ENCODE results near the gene INTS13. TPM values are rescaled to one million over a fixed set of nuclear protein-coding genes. Genes with fewer than 3 reads are reported as not detected.

INTS13 gene
- total RNA-seq (ENCODE audit: low replicate concordance): 46.6 and 70.8 TPM in 2 replicates

- peaks cover 3% of the 10 kb centered on the region for H3K36me3 Mint-ChIP-seq
- H2AFZ ChIP-seq (replicated peaks): peak within 1 kb of the TSS; percentile 82
Observed at GRCh38 chr12:26937863-26938700, at the start of gene INTS13, which contains the start of gene FGFR1OP2. TSS of gene INTS13 (minus strand) at chr12:26937981. CDS start at chr12:26936803, 1,178 bp downstream. TSS of gene FGFR1OP2 (plus strand) at chr12:26938470. CDS start at chr12:26954159, 15,689 bp downstream.

GRCh38 chr12:26982866-26983265 lies 45.1 kb upstream of the INTS13 start:
- H3K9me3 ChIP-seq (ENCODE audit: low read depth): no peaks in the 10 kb centered on the region
- H3K27me3 Mint-ChIP-seq (ENCODE audit: insufficient read depth, low read depth): no peaks in the 10 kb centered on the region
- no peaks in the 10 kb centered on the region for H3K4me1 Mint-ChIP-seq
- H2AFZ ChIP-seq (replicated peaks): no peak overlapping the region
- no peaks in the 10 kb centered on the region for H3F3A ChIP-seq (ENCODE audit: low read depth)
- H3K4me1 ChIP-seq: no peaks in the 10 kb centered on the region
- no peaks in the 10 kb centered on the region for H3K79me2 ChIP-seq (ENCODE audit: low read depth)
- H3K9ac ChIP-seq: no peak overlapping the region
- no peak overlapping the region for H3K4me3 Mint-ChIP-seq
- no peak overlapping the region for H3K4me2 ChIP-seq
- H3K4me3 ChIP-seq: no peak overlapping the region
- no peak overlapping the region for H3K27ac ChIP-seq
- no peak for DNase-seq (ENCODE audit: low spot score)
- TF ChIP-seq EZH2phosphoT487 (IDR thresholded peaks at IDR 0.05): no peak
- TF ChIP-seq CTCF (IDR thresholded peaks at IDR 0.05): no peak
- no peak for TF ChIP-seq EZH2 (IDR thresholded peaks at IDR 0.05)
- H3K36me3 ChIP-seq: no peaks in the 10 kb centered on the region
- no peaks in the 10 kb centered on the region for H4K20me1 ChIP-seq (ENCODE audit: low read depth)
- H3K27ac Mint-ChIP-seq: no peak overlapping the region
- no peaks in the 10 kb centered on the region for H3K27me3 ChIP-seq
- H3K36me3 Mint-ChIP-seq: peaks cover 18% of the 10 kb centered on the region
- H3K9me3 Mint-ChIP-seq: no peaks in the 10 kb centered on the region

More at GRCh38 chr12:26937863-26938700, at the start of gene INTS13, which contains the start of gene FGFR1OP2:
- Histone ChIP-seq H3K9me3 (ENCODE audit: low read depth) (no peaks in the 10 kb centered on the region), H3K36me3 (no peaks in the 10 kb centered on the region), H3F3A (ENCODE audit: low read depth) (peaks cover 17% of the 10 kb centered on the region), H3K79me2 (ENCODE audit: low read depth) (peaks cover 86% of the 10 kb centered on the region), H3K4me2 (peak within 1 kb of the TSS; percentile 95), H3K4me3 (peak within 1 kb of the TSS; percentile 83), H4K20me1 (ENCODE audit: low read depth) (peaks cover 48% of the 10 kb centered on the region), H3K27ac (peak within 1 kb of the TSS; percentile 95), H3K4me1 (peaks cover 27% of the 10 kb centered on the region), H3K27me3 (no peaks in the 10 kb centered on the region), H3K9ac (peak within 1 kb of the TSS; percentile 96)
- no peaks in the 10 kb centered on the region for H3K9me3 Mint-ChIP-seq
- H3K27ac Mint-ChIP-seq: peak within 1 kb of the TSS; percentile 100
- H3K4me3 Mint-ChIP-seq: peak within 1 kb of the TSS; percentile 99
- peak; percentile 99 for DNase-seq (ENCODE audit: low spot score)
- peaks cover 3% of the 10 kb centered on the region for H3K27me3 Mint-ChIP-seq (ENCODE audit: insufficient read depth, low read depth)
- peaks cover 26% of the 10 kb centered on the region for H3K4me1 Mint-ChIP-seq
- TF ChIP-seq EZH2 (IDR thresholded peaks at IDR 0.05): no peak
- no peak for TF ChIP-seq CTCF (IDR thresholded peaks at IDR 0.05)
- no peak for TF ChIP-seq EZH2phosphoT487 (IDR thresholded peaks at IDR 0.05)

- Histone ChIP-seq H3K9me3 (ENCODE audit: low read depth) (no peaks in the 10 kb centered on the region), H3F3A (ENCODE audit: low read depth) (no peaks in the 10 kb centered on the region), H2AFZ (replicated peaks) (no peak overlapping the region), H3K36me3 (no peaks in the 10 kb centered on the region), H3K27me3 (no peaks in the 10 kb centered on the region), H3K4me3 (no peak overlapping the region), H3K4me1 (no peaks in the 10 kb centered on the region), H3K27ac (no peak overlapping the region), H3K4me2 (no peak overlapping the region), H3K79me2 (ENCODE audit: low read depth) (no peaks in the 10 kb centered on the region), H3K9ac (no peak overlapping the region), H4K20me1 (ENCODE audit: low read depth) (no peaks in the 10 kb centered on the region)
- no peaks in the 10 kb centered on the region for H3K27me3 Mint-ChIP-seq (ENCODE audit: insufficient read depth, low read depth)
- H3K9me3 Mint-ChIP-seq: no peaks in the 10 kb centered on the region
- DNase-seq (ENCODE audit: low spot score): no peak
- no peak overlapping the region for H3K27ac Mint-ChIP-seq
- no peaks in the 10 kb centered on the region for H3K4me1 Mint-ChIP-seq
- TF ChIP-seq EZH2 (IDR thresholded peaks at IDR 0.05) (no peak), EZH2phosphoT487 (IDR thresholded peaks at IDR 0.05) (no peak), CTCF (IDR thresholded peaks at IDR 0.05) (no peak)
- H3K36me3 Mint-ChIP-seq: peaks cover 7% of the 10 kb centered on the region
- no peak overlapping the region for H3K4me3 Mint-ChIP-seq
Observed at GRCh38 chr12:26979733-26980132, 42.0 kb upstream of the INTS13 start.
